ENCODE results near the gene KIF20B. TPM values are rescaled to one million over a fixed set of nuclear protein-coding genes. Genes with fewer than 3 reads are reported as not detected.
A peak's percentile ranks its signal among the peaks of the same experiment; 100 is the strongest.

KIF20B gene
- polyA plus RNA-seq, 2 donors: 3.3 to 3.6 TPM

DNA sequence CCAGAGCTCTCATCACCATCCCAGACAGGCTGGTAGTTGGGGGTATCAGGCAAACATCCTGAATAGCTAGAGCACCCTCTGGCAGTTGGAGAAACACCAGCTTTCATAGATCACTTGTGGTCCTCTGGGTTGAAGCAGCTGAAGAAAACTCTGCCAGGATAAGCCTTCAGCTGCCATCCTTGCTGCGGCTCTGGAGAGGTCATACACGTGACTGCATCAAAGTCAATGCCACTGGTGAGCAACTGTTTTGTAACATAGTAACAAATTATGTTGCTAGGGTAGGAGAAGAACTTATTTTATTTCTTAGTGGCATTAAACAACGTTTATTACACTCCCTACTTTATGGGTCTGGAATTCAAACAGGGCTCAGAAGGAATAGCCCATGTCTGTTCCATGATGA, 37.2 kb upstream of the KIF20B start:
- no peaks in the 10 kb centered on the region for H3K9me3 ChIP-seq (ENCODE audit: control insufficient read depth in 2 of 2, insufficient read depth in 1 of 2, low read depth in 1 of 2, low read length in 1 of 2)
- WGBS, 2 donors: 60 to 70% methylated on average over 3 of the region's 3 CpGs
- H3K27me3 ChIP-seq (ENCODE audit: control insufficient read depth in 1 of 2, insufficient read depth in 2 of 2, low read length in 2 of 2): no peaks in the 10 kb centered on the region
- no peaks in the 10 kb centered on the region for H3K36me3 ChIP-seq (ENCODE audit: control insufficient read depth in 2 of 2, insufficient read depth in 2 of 2, low read length in 1 of 2)
- no peaks in the 10 kb centered on the region for H3K4me1 ChIP-seq (ENCODE audit: control insufficient read depth in 2 of 2, insufficient read depth in 2 of 2, low read length in 1 of 2)
- no peak overlapping the region for H3K4me3 ChIP-seq (ENCODE audit: low read depth in 1 of 2, low read length in 2 of 2)
- no peak overlapping the region for H3K27ac ChIP-seq (ENCODE audit: low read depth in 2 of 2, low read length in 1 of 2)

GRCh38 chr10:89665302-89665701, 36.1 kb upstream of the KIF20B start:
- H3K4me3 ChIP-seq (ENCODE audit: low read depth in 1 of 2, low read length in 2 of 2): no peak overlapping the region
- no peaks in the 10 kb centered on the region for H3K9me3 ChIP-seq (ENCODE audit: control insufficient read depth in 2 of 2, insufficient read depth in 1 of 2, low read depth in 1 of 2, low read length in 1 of 2)
- H3K4me1 ChIP-seq (ENCODE audit: control insufficient read depth in 2 of 2, insufficient read depth in 2 of 2, low read length in 1 of 2): no peaks in the 10 kb centered on the region
- H3K27ac ChIP-seq (ENCODE audit: low read depth in 2 of 2, low read length in 1 of 2): no peak overlapping the region
- 49 to 67% methylated on average over 2 of the region's 2 CpGs for WGBS, 2 donors
- no peaks in the 10 kb centered on the region for H3K36me3 ChIP-seq (ENCODE audit: control insufficient read depth in 2 of 2, insufficient read depth in 2 of 2, low read length in 1 of 2)
- H3K27me3 ChIP-seq (ENCODE audit: control insufficient read depth in 1 of 2, insufficient read depth in 2 of 2, low read length in 2 of 2): no peaks in the 10 kb centered on the region

GRCh38 chr10:89666138-89666537, 35.3 kb upstream of the KIF20B start:
- no peak overlapping the region for H3K4me3 ChIP-seq (ENCODE audit: low read depth in 1 of 2, low read length in 2 of 2)
- H3K9me3 ChIP-seq (ENCODE audit: control insufficient read depth in 2 of 2, insufficient read depth in 1 of 2, low read depth in 1 of 2, low read length in 1 of 2): no peaks in the 10 kb centered on the region
- H3K27me3 ChIP-seq (ENCODE audit: control insufficient read depth in 1 of 2, insufficient read depth in 2 of 2, low read length in 2 of 2): no peaks in the 10 kb centered on the region
- H3K36me3 ChIP-seq (ENCODE audit: control insufficient read depth in 2 of 2, insufficient read depth in 2 of 2, low read length in 1 of 2): no peaks in the 10 kb centered on the region
- 93 to 96% methylated on average over 1 of the region's 1 CpG for WGBS, 2 donors
- H3K4me1 ChIP-seq (ENCODE audit: control insufficient read depth in 2 of 2, insufficient read depth in 2 of 2, low read length in 1 of 2): no peaks in the 10 kb centered on the region
- H3K27ac ChIP-seq (ENCODE audit: low read depth in 2 of 2, low read length in 1 of 2): no peak overlapping the region

DNA sequence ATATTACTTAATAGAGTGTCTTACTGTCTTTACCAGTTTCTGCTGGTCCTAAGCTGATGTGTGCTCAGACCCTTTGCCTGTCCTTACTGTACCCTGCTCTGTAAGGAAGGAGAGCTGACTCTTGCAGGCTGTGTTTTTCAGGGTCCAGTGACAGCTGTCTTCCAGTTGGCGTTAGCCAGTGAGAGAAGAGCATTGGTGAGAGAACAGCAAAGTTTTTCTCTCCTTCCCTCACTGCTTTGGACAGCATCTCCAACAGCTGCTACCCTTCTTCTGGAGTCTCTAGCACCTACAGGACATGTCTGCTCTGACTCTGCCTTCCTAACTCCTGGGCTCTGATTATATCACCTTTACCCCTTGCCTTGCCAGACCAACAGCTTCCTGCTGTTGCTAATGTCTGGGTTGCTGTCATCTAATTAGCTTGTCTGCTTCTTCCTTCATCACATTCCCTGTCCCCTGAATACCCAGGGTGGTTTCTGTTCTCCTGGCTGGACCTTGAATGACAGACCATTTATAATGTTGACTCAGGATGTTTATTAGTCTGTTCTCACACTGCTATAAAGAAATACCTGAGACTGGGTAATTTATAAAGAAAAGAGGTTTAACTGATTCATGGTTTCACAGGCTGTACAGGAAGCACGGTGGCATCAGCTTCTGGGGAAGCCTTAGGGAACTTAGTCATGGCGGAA, 32.9 kb upstream of the KIF20B start:
- Histone ChIP-seq H3K36me3 (ENCODE audit: control insufficient read depth in 2 of 2, insufficient read depth in 2 of 2, low read length in 1 of 2) (no peaks in the 10 kb centered on the region), H3K27ac (ENCODE audit: low read depth in 2 of 2, low read length in 1 of 2) (peak overlapping the region in 1 of 2 donors; percentile 63), H3K4me3 (ENCODE audit: low read depth in 1 of 2, low read length in 2 of 2) (no peak overlapping the region), H3K4me1 (ENCODE audit: control insufficient read depth in 2 of 2, insufficient read depth in 2 of 2, low read length in 1 of 2) (no peaks in the 10 kb centered on the region), H3K9me3 (ENCODE audit: control insufficient read depth in 2 of 2, insufficient read depth in 1 of 2, low read depth in 1 of 2, low read length in 1 of 2) (no peaks in the 10 kb centered on the region), H3K27me3 (ENCODE audit: control insufficient read depth in 1 of 2, insufficient read depth in 2 of 2, low read length in 2 of 2) (no peaks in the 10 kb centered on the region)
- WGBS, 2 donors: 73 to 74% methylated on average over 3 of the region's 3 CpGs

DNA sequence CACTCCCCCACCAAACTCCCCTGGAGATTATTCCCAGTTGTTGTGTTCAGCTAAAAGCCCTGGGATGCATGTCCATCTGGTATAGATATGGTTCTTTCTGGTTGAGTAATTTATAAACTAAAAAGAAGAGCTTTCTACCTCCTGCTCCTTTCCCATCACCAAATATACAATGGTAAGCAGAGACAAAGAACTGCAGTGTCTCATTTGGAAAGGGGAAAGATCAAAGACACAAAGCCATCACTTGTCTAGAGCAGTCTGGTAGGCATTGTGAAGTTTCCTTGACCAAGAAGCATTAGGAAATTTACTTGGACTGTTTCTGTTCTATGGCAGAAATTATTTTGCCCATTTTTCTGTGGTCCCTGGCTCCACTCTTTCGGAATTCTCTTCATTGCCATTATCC, 31.4 kb upstream of the KIF20B start:
- no peak overlapping the region for H3K4me3 ChIP-seq (ENCODE audit: low read depth in 1 of 2, low read length in 2 of 2)
- no peaks in the 10 kb centered on the region for H3K27me3 ChIP-seq (ENCODE audit: control insufficient read depth in 1 of 2, insufficient read depth in 2 of 2, low read length in 2 of 2)
- no peaks in the 10 kb centered on the region for H3K4me1 ChIP-seq (ENCODE audit: control insufficient read depth in 2 of 2, insufficient read depth in 2 of 2, low read length in 1 of 2)
- no peaks in the 10 kb centered on the region for H3K9me3 ChIP-seq (ENCODE audit: control insufficient read depth in 2 of 2, insufficient read depth in 1 of 2, low read depth in 1 of 2, low read length in 1 of 2)
- H3K36me3 ChIP-seq (ENCODE audit: control insufficient read depth in 2 of 2, insufficient read depth in 2 of 2, low read length in 1 of 2): no peaks in the 10 kb centered on the region
- 92 to 100% methylated on average over 1 of the region's 1 CpG for WGBS, 2 donors
- no peak overlapping the region for H3K27ac ChIP-seq (ENCODE audit: low read depth in 2 of 2, low read length in 1 of 2)

- WGBS, 2 donors: 63 to 82% methylated on average over 1 of the region's 1 CpG
- Histone ChIP-seq H3K36me3 (ENCODE audit: control insufficient read depth in 2 of 2, insufficient read depth in 2 of 2, low read length in 1 of 2) (no peaks in the 10 kb centered on the region), H3K4me1 (ENCODE audit: control insufficient read depth in 2 of 2, insufficient read depth in 2 of 2, low read length in 1 of 2) (no peaks in the 10 kb centered on the region), H3K9me3 (ENCODE audit: control insufficient read depth in 2 of 2, insufficient read depth in 1 of 2, low read depth in 1 of 2, low read length in 1 of 2) (no peaks in the 10 kb centered on the region), H3K27me3 (ENCODE audit: control insufficient read depth in 1 of 2, insufficient read depth in 2 of 2, low read length in 2 of 2) (no peaks in the 10 kb centered on the region), H3K27ac (ENCODE audit: low read depth in 2 of 2, low read length in 1 of 2) (no peak overlapping the region), H3K4me3 (ENCODE audit: low read depth in 1 of 2, low read length in 2 of 2) (no peak overlapping the region)
Measured at GRCh38 chr10:89670926-89671325, 30.5 kb upstream of the KIF20B start.

GRCh38 chr10:89677341-89677740, 24.0 kb upstream of the KIF20B start:
- Histone ChIP-seq H3K4me1 (ENCODE audit: control insufficient read depth in 2 of 2, insufficient read depth in 2 of 2, low read length in 1 of 2) (no peaks in the 10 kb centered on the region), H3K9me3 (ENCODE audit: control insufficient read depth in 2 of 2, insufficient read depth in 1 of 2, low read depth in 1 of 2, low read length in 1 of 2) (no peaks in the 10 kb centered on the region), H3K27ac (ENCODE audit: low read depth in 2 of 2, low read length in 1 of 2) (no peak overlapping the region), H3K36me3 (ENCODE audit: control insufficient read depth in 2 of 2, insufficient read depth in 2 of 2, low read length in 1 of 2) (no peaks in the 10 kb centered on the region), H3K27me3 (ENCODE audit: control insufficient read depth in 1 of 2, insufficient read depth in 2 of 2, low read length in 2 of 2) (no peaks in the 10 kb centered on the region), H3K4me3 (ENCODE audit: low read depth in 1 of 2, low read length in 2 of 2) (no peak overlapping the region)

DNA sequence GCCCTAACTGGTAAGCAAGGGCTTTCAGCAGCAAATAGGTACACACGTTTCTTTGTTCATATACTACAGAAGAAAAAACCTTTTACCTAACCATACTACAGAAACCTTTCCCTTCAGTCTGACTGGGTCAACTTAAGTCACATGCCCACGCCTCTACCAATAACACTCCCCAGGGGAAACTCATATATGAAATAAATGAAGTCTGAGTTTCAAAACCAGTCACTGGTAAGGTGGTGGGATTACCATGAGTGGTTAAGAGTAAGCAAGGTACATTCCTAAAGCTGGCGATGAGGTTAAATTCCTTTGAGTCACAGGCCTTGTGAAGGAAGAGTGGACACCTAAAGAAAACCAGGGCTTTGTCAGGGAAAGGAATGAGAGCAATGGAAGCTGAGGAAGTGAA, 21.4 kb upstream of the KIF20B start:
- peaks cover 0 to 3% of the 10 kb centered on the region in 2 donors for H3K27me3 ChIP-seq (ENCODE audit: control insufficient read depth in 1 of 2, insufficient read depth in 2 of 2, low read length in 2 of 2)
- 81 to 84% methylated on average over 3 of the region's 3 CpGs for WGBS, 2 donors
- H3K4me1 ChIP-seq (ENCODE audit: control insufficient read depth in 2 of 2, insufficient read depth in 2 of 2, low read length in 1 of 2): no peaks in the 10 kb centered on the region
- no peaks in the 10 kb centered on the region for H3K36me3 ChIP-seq (ENCODE audit: control insufficient read depth in 2 of 2, insufficient read depth in 2 of 2, low read length in 1 of 2)
- no peak overlapping the region for H3K27ac ChIP-seq (ENCODE audit: low read depth in 2 of 2, low read length in 1 of 2)
- H3K4me3 ChIP-seq (ENCODE audit: low read depth in 1 of 2, low read length in 2 of 2): no peak overlapping the region
- H3K9me3 ChIP-seq (ENCODE audit: control insufficient read depth in 2 of 2, insufficient read depth in 1 of 2, low read depth in 1 of 2, low read length in 1 of 2): no peaks in the 10 kb centered on the region

- peaks cover 0 to 3% of the 10 kb centered on the region in 2 donors for H3K27me3 ChIP-seq (ENCODE audit: control insufficient read depth in 1 of 2, insufficient read depth in 2 of 2, low read length in 2 of 2)
- 50 to 72% methylated on average over 5 of the region's 5 CpGs for WGBS, 2 donors
- H3K9me3 ChIP-seq (ENCODE audit: control insufficient read depth in 2 of 2, insufficient read depth in 1 of 2, low read depth in 1 of 2, low read length in 1 of 2): no peaks in the 10 kb centered on the region
- H3K4me1 ChIP-seq (ENCODE audit: control insufficient read depth in 2 of 2, insufficient read depth in 2 of 2, low read length in 1 of 2): no peaks in the 10 kb centered on the region
- H3K4me3 ChIP-seq (ENCODE audit: low read depth in 1 of 2, low read length in 2 of 2): no peak overlapping the region
- no peak overlapping the region for H3K27ac ChIP-seq (ENCODE audit: low read depth in 2 of 2, low read length in 1 of 2)
- H3K36me3 ChIP-seq (ENCODE audit: control insufficient read depth in 2 of 2, insufficient read depth in 2 of 2, low read length in 1 of 2): no peaks in the 10 kb centered on the region
Measured at GRCh38 chr10:89683883-89684282, 17.5 kb upstream of the KIF20B start.

DNA sequence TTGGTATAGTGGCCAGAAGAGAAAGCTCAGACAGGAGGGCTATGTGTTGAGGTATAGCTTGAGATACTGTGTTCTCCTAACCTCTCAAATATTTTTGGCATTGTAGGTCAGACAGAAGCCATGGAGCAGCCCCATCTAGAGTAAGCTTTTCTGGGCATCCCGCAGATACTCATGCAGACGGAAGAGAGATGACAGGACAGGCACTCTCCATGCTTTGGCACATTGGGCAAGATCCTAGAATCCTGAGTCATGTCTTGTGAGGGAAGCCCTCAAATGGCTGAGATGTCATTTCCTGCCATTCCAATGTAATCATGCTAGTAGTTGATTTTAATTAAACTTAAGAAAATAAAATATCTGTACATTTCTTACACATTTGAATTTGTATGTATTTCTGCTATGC, 16.8 kb upstream of the KIF20B start:
- Histone ChIP-seq H3K4me3 (ENCODE audit: low read depth in 1 of 2, low read length in 2 of 2) (no peak overlapping the region), H3K27me3 (ENCODE audit: control insufficient read depth in 1 of 2, insufficient read depth in 2 of 2, low read length in 2 of 2) (peaks cover 0 to 3% of the 10 kb centered on the region in 2 donors), H3K9me3 (ENCODE audit: control insufficient read depth in 2 of 2, insufficient read depth in 1 of 2, low read depth in 1 of 2, low read length in 1 of 2) (no peaks in the 10 kb centered on the region), H3K36me3 (ENCODE audit: control insufficient read depth in 2 of 2, insufficient read depth in 2 of 2, low read length in 1 of 2) (no peaks in the 10 kb centered on the region), H3K4me1 (ENCODE audit: control insufficient read depth in 2 of 2, insufficient read depth in 2 of 2, low read length in 1 of 2) (no peaks in the 10 kb centered on the region), H3K27ac (ENCODE audit: low read depth in 2 of 2, low read length in 1 of 2) (no peak overlapping the region)
- 80 to 85% methylated on average over 2 of the region's 2 CpGs for WGBS, 2 donors
